Lung (tissue), 12 donors: Measurements from ENCODE around the gene TRERF1. TPM values are rescaled to one million over a fixed set of nuclear protein-coding genes. Genes with fewer than 3 reads are reported as not detected.
A peak's percentile ranks its signal among the peaks of the same experiment; 100 is the strongest.

Experiments
- ATAC-seq: fragments of 200-7000 bp; cut with Tn5 transposase; one replicate; pipeline ENCODE4 v1.9.1; 2020; ENCODE audit warnings: moderate number of reproducible peaks; ENCODE audit not compliant: insufficient read depth, low FRiP score
- DNase-seq, 3 donors: peaks; one replicate each; pipeline ENCODE4 v3.0.0-alpha.2; 2013 to 2017
- H3K27ac ChIP-seq, 2 donors: one replicate each; pipeline ENCODE4 v1.5.1; 2013; ENCODE audit warnings: mild to moderate bottlenecking in 2 of 2, moderate library complexity in 2 of 2, control low read depth in 1 of 2, inconsistent platforms in 1 of 2, low read depth in 1 of 2, low read length in 1 of 2
- H3K27me3 ChIP-seq, 3 donors: one replicate each; pipeline ENCODE4 v1.5.1; 2013; ENCODE audit warnings: low read length in 2 of 3; ENCODE audit not compliant: control insufficient read depth in 3 of 3, insufficient read depth in 3 of 3
- H3K36me3 ChIP-seq, 4 donors: one replicate each; pipeline ENCODE4 v1.5.1; 2013; ENCODE audit warnings: low read length in 4 of 4, mild to moderate bottlenecking in 1 of 4, moderate library complexity in 1 of 4; ENCODE audit not compliant: control insufficient read depth in 4 of 4, insufficient read depth in 4 of 4
- H3K4me1 ChIP-seq, 5 donors: one replicate each; pipeline ENCODE4 v1.5.1; 2013; ENCODE audit warnings: low read length in 5 of 5, mild to moderate bottlenecking in 2 of 5, moderate library complexity in 1 of 5; ENCODE audit not compliant: control insufficient read depth in 5 of 5, insufficient read depth in 5 of 5
- H3K4me3 ChIP-seq: one replicate; pipeline ENCODE4 v1.5.1; 2013; ENCODE audit warnings: mild to moderate bottlenecking, control low read depth, moderate library complexity
- H3K9ac ChIP-seq, 2 donors: one replicate each; pipeline ENCODE4 v1.5.1; 2013; ENCODE audit warnings: low read length in 2 of 2, control low read depth in 1 of 2; ENCODE audit not compliant: insufficient read depth in 1 of 2
- H3K9me3 ChIP-seq, 4 donors: one replicate each; pipeline ENCODE4 v1.5.1; 2013; ENCODE audit warnings: low read length in 3 of 4, mild to moderate bottlenecking in 1 of 4, moderate library complexity in 1 of 4; ENCODE audit not compliant: control insufficient read depth in 4 of 4, insufficient read depth in 3 of 4
- WGBS, 2 donors: extraction: QIAGEN DNeasy Blood & Tissue Kit; methylation state at CpG; one replicate each; pipeline ENCODE4 v1.1.7; 2013; 5-methylcytosine and 5-hydroxymethylcytosine counted together
- polyA plus RNA-seq, 2 donors: library from polyadenylated mRNA; stranded (reverse); fragments of 200-250 nt; gene quantifications; one replicate each; pipeline ENCODE4 v1.2.1, GENCODE V29; 2013
- total RNA-seq, 2 donors: library from RNA; depleted of rRNA in 1 of 2; stranded (reverse); fragments of >200 nt in 1 of 2; gene quantifications; one replicate each; pipeline ENCODE4 v1.2.1, GENCODE V29; 2014 to 2021
- TF ChIP-seq, protein P1 (sequence below): IDR thresholded peaks from 2 replicates; pipeline ENCODE4 v1.5.1; 2012; ENCODE audit warnings: mild to moderate bottlenecking; ENCODE audit errors: control extremely low read depth, extremely low read depth
- donor health status: control.
- donor health status: control.
- donor health status: Bipolar disorder and iron deficiency.
- donor health status: healthy.
- donor health status: DM: yes; HTN: yes; CAD: no.

Gene TRERF1
- total and polyA plus RNA-seq, 4 donors: 1.2 to 10.4 (median 3.3) TPM

DNA sequence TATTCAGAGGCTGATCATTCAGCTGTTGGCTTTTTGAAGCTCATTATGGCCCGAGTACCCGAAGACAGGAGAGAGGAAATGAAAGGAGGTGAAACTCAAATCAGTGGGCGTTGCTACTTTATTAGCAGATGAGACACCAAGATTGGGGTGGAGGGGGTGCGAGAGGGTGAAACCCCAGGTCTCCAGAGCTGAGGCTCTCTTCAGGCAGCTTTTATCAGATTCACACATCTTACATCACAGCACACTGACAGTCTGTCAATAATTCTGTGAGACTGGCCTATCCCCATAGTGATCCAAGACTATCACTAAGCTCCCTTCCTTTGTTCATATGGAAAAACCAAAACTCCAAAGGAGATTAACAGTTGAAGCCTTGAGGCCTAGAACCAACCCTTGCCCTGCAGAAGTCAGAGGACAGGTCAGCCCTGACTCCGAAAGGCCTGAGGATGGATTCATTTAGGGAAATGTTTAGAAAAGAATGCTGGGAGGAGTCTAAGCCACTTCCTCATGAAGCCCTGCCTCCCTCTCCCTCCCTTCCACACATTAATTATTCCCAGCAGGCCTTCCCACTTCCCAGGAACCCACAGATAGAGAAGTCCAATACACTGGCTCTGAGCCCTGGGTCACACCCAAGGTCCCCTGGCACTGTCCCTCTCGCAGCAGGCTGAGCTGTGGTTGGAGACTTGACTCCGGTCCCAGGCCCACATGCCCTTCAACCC lies 23.2 kb downstream of the TRERF1 start:
- DNase-seq (peak; percentile 50 to 66 (median 62)), ATAC-seq (no peak)
- peaks cover 0 to 6% (median 0%) of the 10 kb centered on the region in 4 donors for H3K9me3 ChIP-seq
- no peak overlapping the region for H3K9ac ChIP-seq
- no peaks in the 10 kb centered on the region for H3K27me3 ChIP-seq
- 48 to 62% methylated on average over 7 of the region's 7 CpGs for WGBS, 2 donors
- peaks cover 0 to 5% (median 0%) of the 10 kb centered on the region in 4 donors for H3K36me3 ChIP-seq
- peak overlapping the region in 1 of 2 donors; percentile 51 for H3K27ac ChIP-seq
- peaks cover 0 to 15% (median 5%) of the 10 kb centered on the region in 5 donors for H3K4me1 ChIP-seq
- no peak overlapping the region for H3K4me3 ChIP-seq
- TF ChIP-seq, protein P1, sequence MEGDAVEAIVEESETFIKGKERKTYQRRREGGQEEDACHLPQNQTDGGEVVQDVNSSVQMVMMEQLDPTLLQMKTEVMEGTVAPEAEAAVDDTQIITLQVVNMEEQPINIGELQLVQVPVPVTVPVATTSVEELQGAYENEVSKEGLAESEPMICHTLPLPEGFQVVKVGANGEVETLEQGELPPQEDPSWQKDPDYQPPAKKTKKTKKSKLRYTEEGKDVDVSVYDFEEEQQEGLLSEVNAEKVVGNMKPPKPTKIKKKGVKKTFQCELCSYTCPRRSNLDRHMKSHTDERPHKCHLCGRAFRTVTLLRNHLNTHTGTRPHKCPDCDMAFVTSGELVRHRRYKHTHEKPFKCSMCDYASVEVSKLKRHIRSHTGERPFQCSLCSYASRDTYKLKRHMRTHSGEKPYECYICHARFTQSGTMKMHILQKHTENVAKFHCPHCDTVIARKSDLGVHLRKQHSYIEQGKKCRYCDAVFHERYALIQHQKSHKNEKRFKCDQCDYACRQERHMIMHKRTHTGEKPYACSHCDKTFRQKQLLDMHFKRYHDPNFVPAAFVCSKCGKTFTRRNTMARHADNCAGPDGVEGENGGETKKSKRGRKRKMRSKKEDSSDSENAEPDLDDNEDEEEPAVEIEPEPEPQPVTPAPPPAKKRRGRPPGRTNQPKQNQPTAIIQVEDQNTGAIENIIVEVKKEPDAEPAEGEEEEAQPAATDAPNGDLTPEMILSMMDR: no peak

DNA sequence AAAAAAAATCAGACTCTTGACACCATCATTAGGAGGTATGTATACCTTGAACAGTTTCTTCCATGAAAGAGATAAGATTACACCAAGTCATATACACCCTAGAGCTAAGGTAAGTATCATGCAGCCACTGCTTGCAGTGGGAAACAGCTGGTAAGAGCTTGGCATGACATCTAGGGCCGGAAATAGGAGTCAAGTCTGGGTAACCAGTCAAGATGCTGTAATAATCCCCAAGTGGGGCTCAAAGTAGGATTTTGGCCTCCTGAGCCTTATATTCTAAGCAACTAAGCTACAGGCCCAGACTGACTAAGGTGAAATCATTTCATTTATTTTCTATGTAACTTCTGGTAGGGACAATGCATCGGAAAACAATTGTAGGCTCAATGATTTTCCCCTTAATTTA lies 23.9 kb downstream of the TRERF1 start:
- H3K36me3 ChIP-seq: no peaks in the 10 kb centered on the region
- H3K9ac ChIP-seq: peak overlapping the region in 1 of 2 donors; percentile 38
- 76 to 86% methylated on average over 2 of the region's 2 CpGs for WGBS, 2 donors
- peaks cover 0 to 15% (median 5%) of the 10 kb centered on the region in 5 donors for H3K4me1 ChIP-seq
- TF ChIP-seq, protein P1: no peak
- DNase-seq (no peak), ATAC-seq (no peak)
- no peaks in the 10 kb centered on the region for H3K27me3 ChIP-seq
- H3K27ac ChIP-seq: no peak overlapping the region
- no peak overlapping the region for H3K4me3 ChIP-seq
- H3K9me3 ChIP-seq: peaks cover 0 to under 1% (median 0%) of the 10 kb centered on the region in 4 donors

DNA sequence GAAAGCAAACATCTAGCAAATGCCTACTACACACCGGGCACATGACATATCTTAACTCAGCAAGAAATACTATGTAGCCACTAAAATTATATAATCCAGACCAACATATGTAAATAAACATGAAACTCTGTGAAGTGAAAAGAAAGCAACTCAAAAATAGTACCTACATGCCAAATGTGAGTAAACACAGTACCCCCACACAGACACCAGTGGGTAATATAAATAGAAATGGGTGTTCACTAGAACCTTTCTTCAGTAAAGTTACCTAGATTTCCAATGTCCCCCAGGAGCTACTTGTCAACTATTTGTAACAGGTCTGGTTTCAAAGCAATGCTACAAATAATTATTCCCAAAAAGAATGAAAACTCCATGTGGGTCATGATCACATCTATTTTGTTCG lies 25.5 kb downstream of the TRERF1 start:
- WGBS, 2 donors: 92 to 97% methylated on average over 2 of the region's 2 CpGs
- Histone ChIP-seq H3K27me3 (no peaks in the 10 kb centered on the region), H3K9me3 (no peaks in the 10 kb centered on the region), H3K9ac (no peak overlapping the region), H3K4me3 (no peak overlapping the region), H3K36me3 (peaks cover 0 to 5% (median 0%) of the 10 kb centered on the region in 4 donors), H3K27ac (no peak overlapping the region), H3K4me1 (peaks cover 0 to 15% (median 5%) of the 10 kb centered on the region in 5 donors)
- TF ChIP-seq, protein P1: no peak
- ATAC-seq (no peak), DNase-seq (no peak)
